Coronary artery (tissue), 2 donors: ENCODE results near the gene ZNF101.

Source experiments
- DNase-seq: peaks from one replicate; pipeline ENCODE4 v3.0.0-alpha.2; 2017; ENCODE audit warnings: low spot score
- H3K27ac ChIP-seq, 2 donors: fragments of 200-600 bp; sonication (generic); one replicate each; pipeline ENCODE4 v1.5.1; 2016 to 2019
- H3K4me3 ChIP-seq: fragments of 200-600 bp; sonication (generic); 2 replicates; pipeline ENCODE4 v1.5.1; 2016; ENCODE audit warnings: mild to moderate bottlenecking, moderate library complexity
- TF ChIP-seq, protein P1 (sequence below): fragments of 200-600 bp; sonication (generic); IDR thresholded peaks from one replicate; pipeline ENCODE4 v1.5.1; 2019; ENCODE audit warnings: antibody characterized with exemption

The ZNF101 gene

DNA sequence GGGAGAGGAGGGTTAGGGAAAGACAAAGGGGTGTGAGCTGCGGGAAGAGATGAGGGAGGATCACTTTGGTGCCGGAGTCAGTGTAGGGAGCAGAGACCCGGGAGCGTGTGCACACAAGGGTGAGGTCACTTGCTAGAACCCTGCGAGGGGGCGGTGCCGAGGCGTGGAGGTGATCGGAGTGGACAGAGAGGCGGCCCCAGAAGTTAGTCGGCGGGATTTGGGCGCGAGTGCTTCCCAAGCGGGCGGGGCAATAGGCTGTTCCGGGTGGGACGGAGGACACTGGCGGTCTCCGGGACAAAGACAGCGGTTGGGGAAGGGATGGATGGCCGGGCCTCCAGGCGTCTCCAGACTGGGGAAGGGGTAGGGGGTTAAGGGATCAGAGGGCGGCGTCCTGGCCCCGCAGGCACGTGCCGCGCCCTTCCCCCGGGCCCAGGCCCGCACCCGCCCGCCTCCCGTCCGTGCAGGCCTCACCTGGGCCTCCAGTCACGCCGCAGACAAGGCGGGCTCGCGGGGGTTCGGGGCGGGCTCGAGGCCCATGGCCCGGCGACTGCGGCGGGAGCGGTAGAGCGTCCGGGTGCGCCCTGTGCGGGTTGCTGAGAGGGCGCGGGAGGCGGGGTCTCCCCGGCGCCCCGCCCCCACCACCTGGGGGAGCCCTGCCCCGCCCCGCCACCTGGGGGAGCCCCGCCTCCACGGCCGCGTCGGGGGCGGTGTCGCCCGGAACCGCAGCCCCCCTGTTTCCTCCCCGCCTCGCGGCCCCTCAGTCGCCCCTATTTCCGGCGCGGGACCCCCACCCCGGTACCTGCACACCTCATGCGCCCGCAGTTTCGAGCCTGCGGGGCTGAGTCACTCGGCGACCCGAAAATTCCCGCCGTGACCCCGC is 40.8 kb upstream of the ZNF101 start, which contains the start of gene LPAR2:
Gene LPAR2, minus strand, starts transcription at position 600 of the 880 bp plus-strand sequence. CDS start 945 bp downstream, outside the sequence.
- no peak for DNase-seq
- TF ChIP-seq, protein P1, sequence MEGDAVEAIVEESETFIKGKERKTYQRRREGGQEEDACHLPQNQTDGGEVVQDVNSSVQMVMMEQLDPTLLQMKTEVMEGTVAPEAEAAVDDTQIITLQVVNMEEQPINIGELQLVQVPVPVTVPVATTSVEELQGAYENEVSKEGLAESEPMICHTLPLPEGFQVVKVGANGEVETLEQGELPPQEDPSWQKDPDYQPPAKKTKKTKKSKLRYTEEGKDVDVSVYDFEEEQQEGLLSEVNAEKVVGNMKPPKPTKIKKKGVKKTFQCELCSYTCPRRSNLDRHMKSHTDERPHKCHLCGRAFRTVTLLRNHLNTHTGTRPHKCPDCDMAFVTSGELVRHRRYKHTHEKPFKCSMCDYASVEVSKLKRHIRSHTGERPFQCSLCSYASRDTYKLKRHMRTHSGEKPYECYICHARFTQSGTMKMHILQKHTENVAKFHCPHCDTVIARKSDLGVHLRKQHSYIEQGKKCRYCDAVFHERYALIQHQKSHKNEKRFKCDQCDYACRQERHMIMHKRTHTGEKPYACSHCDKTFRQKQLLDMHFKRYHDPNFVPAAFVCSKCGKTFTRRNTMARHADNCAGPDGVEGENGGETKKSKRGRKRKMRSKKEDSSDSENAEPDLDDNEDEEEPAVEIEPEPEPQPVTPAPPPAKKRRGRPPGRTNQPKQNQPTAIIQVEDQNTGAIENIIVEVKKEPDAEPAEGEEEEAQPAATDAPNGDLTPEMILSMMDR, result no peak
- H3K4me3 ChIP-seq, result peak within 1 kb of the TSS; percentile 71
- no peak within 1 kb of the TSS for H3K27ac ChIP-seq

DNA sequence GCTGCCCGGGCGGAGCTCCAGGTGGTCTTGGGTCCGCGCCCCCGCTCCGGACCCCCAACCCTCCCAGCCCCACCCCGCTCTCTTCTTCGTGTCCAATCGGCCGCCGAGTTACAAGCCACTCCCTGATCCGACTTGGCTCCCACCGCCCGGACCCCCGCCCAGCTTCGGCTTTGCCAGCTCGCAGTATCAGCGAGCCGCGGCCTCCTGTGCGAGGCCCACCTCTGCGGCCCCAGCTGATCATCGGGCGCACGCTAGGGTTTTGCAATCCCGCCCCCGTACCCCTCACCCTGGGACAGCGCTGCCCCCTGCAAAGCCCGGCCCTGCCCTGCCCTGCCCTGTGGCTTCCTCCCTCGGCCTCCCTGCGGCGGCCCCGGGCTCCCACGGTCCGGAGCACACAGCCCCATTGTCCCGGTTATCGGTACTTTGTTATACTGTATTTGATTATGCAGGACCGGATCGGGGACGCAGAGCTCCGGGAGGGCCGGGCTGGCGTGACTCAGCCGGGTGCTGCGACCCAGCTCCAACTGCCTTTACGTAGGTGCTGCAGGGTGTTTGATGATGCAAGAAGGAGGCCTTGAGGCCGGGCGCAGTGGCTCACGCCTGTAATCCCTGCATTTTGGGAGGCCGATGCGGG is 40.0 kb upstream of the ZNF101 start:
- H3K4me3 ChIP-seq, result peak overlapping the region; percentile 71
- DNase-seq, result no peak
- TF ChIP-seq, protein P1, result no peak
- no peak overlapping the region for H3K27ac ChIP-seq

DNA sequence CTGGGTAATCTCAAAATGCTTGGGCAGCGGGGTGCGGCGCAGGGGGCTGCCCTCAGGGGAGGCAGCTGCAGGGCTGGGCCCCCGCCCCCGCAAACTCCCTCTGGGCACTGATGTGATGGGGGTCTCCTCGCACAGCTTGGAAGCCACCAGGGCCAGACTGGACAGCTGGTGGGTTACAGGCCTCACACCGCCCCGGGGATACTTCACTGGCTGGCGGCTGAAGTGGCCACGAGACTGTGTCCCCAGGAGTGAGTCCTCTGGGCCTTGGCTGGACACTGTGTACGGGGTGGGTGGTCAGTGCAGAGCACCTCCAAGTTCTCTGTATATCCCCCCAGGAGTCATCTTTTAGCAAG is 38.6 kb upstream of the ZNF101 start:
- Histone ChIP-seq H3K4me3 (no peak overlapping the region), H3K27ac (no peak overlapping the region)
- DNase-seq, result no peak
- TF ChIP-seq, protein P1, result no peak

DNA sequence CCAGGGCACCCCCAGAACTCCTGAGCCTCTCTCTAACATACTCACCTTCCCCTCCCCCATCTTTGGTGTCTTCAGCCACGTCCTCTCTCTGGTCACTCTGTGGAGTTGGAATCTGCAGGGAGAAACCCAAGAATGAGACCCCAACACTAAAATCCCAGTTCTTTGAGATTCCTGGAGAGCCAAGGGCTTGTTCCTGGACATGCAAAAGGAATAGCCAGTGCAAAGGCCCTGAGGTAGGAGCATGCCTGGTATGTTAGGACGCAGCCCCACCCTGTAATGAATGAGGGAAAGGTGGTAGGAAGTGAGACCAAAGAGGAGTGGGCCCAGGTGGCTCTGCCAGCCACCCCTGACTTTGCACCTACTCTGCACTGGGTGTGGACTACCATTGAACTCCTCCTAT is 38.2 kb upstream of the ZNF101 start:
- no peak overlapping the region for H3K27ac ChIP-seq
- TF ChIP-seq, protein P1, result no peak
- no peak for DNase-seq
- no peak overlapping the region for H3K4me3 ChIP-seq

DNA sequence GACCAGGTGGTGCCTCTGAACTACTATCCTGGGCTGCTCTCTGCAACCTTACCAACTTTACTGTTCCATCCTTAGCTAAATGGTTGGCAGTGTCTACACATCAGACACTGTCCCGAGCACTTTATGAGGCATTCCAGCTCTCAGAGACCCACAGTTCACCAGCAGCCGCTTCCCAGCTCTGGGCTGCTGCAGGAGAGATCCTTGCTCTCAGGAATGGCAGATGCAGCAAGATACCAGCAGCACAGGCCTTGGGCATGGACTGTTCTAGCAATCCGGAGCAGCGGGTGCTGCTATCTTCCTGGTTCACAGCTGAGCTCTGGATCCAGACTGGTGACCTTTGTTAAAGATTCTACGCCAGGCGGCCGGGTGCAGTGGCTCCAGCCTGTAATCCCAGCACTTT is 37.3 kb upstream of the ZNF101 start:
- Histone ChIP-seq H3K27ac (no peak overlapping the region), H3K4me3 (no peak overlapping the region)
- DNase-seq, result no peak
- TF ChIP-seq, protein P1, result no peak

DNA sequence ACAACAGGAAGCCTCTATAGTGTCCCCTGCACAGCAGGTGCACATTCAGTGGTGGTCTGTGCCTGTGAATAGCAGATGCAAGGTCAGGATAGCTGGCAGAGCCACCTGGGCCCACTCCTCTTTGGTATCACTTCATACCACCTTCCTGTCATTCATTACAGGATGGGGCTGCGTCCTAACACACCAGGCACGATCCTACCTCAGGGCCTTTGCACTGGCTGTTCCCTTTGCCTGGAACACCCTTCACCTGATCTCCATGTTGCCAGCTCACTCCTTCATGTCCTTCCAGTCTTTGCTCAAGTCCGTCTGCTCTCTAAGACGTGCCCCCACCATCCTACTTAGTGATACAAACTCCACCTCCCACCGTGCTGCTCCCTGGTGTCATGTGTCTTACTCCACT is 36.0 kb upstream of the ZNF101 start:
- no peak overlapping the region for H3K4me3 ChIP-seq
- TF ChIP-seq, protein P1, result no peak
- no peak overlapping the region for H3K27ac ChIP-seq
- no peak for DNase-seq
